HG02642 (cell line): Measurements from ENCODE around the gene FASTKD1.
"Not testable (repeated sequence)": the region's sequence is repeated elsewhere in the genome, so short reads cannot be mapped to it uniquely, and the experiment has no call there.

Experiments
- ATAC-seq: cut with Tn5 transposase; IDR thresholded peaks from one replicate; pipeline ENCODE4 v1.9.1; 2021; ENCODE audit warnings: mild to moderate bottlenecking; ENCODE audit not compliant: unreplicated experiment, poor library complexity

Gene FASTKD1

DNA sequence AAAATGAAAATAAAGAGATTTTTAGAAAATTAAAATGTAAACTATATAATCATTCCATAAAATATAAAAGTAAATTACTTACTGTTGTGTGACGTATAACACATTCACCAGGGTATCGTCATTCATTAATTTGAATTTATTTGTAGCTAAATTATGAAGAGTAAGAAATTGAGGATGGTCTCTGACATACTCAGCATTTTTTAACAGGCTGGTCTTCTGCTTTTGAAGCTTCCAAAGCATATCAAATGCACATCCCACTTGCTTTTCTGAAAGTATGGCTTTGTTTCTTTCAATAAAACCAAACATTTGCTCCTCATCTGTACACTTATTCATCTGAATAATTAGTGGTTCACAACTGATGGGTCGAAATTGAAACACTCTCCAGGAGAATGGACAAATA lies 2.1 kb downstream of the FASTKD1 start:
- no peak for ATAC-seq

- not testable (repeated sequence) for ATAC-seq
Measured at GRCh38 chr2:169570752-169571151, 2.9 kb downstream of the FASTKD1 start.

DNA sequence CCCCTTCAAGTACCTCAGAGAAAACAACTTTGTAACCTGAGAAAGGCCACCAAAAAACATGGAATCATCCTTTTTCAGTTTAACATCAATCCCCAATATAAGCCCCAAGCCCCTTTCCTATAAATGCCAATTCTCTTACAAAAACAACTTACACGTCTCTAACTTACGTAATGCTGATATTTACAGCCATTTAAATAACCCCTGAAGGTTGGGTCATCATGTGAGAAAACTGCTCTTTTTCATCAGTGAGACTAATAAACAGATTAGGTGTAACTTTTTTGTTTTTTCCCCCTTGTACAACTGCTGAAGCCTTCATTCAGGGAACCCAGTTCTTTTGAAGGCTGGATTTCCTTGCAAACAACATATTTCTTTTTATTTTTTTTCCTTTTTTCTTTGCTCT lies 3.7 kb downstream of the FASTKD1 start:
- no peak for ATAC-seq

GRCh38 chr2:169565686-169566085 lies 8.0 kb downstream of the FASTKD1 start:
- no peak for ATAC-seq

GRCh38 chr2:169562519-169562918 lies 11.1 kb downstream of the FASTKD1 start:
- no peak for ATAC-seq

- not testable (repeated sequence) for ATAC-seq
Measured at GRCh38 chr2:169562084-169562483, 11.6 kb downstream of the FASTKD1 start.

GRCh38 chr2:169561364-169561763 lies 12.3 kb downstream of the FASTKD1 start:
- no peak for ATAC-seq

GRCh38 chr2:169546756-169547155 lies 26.9 kb downstream of the FASTKD1 start:
- no peak for ATAC-seq

GRCh38 chr2:169542433-169542832 lies 31.2 kb downstream of the FASTKD1 start:
- ATAC-seq = no peak

DNA sequence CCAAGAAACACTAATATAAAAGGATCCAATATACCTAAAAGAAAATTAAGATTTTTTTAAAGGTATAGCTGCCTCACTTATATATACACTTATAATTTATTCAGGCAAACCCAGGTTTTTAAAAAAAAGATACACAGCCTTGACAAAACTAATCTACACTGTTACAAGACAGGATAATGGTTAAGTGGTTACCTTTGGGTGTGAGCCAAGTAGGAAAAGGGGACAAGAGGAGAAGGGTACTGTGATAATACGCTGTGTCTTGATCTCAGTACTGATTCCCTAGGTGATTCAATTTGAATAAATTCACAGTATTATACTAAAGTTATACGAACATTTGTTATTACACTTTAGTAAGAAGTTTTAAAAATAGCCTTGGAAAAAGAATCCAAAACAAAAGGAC lies 33.5 kb downstream of the FASTKD1 start:
- no peak for ATAC-seq

DNA sequence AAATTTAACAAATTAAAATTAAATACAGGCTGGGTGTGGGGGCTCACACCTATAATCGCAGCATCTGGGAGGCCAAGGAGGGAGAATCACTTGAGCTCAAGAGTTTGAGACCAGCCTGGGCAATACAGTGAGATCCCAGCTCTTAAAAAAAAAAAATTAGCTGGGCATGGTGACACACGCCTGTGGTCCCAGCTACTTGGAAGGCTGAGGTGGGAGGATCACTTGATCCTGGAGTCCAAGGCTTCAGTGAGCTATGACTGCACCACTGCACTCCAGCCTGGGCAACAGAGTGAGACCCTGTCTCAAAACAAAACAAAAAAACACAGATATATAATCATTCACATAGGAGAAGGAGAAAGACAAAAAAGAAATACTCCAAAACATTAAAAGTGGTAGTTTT lies 34.2 kb downstream of the FASTKD1 start:
- ATAC-seq = not testable (repeated sequence)

DNA sequence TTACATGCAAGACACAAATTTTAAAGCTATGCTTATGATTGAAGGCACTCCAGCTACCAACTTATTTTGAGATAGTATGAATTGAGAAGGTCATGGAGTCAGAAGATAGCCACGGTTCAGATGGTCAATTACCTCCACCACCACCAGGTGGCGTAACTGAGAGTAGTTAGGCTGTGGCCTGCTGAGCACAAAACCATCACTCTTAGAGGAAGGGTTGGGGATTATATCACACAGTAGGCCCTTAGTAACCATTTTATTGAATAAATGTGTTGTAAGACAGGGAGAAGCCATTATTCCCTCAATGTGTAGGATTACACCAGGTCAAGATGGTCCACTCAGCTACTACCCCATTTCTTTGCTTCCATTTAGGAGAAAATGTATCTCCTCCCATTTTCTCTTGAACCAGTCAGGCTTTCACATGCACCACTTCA lies 45.4 kb downstream of the FASTKD1 start:
- ATAC-seq = peak; percentile 91

- ATAC-seq = no peak
Measured at GRCh38 chr2:169526451-169526850, 47.2 kb downstream of the FASTKD1 start.

DNA sequence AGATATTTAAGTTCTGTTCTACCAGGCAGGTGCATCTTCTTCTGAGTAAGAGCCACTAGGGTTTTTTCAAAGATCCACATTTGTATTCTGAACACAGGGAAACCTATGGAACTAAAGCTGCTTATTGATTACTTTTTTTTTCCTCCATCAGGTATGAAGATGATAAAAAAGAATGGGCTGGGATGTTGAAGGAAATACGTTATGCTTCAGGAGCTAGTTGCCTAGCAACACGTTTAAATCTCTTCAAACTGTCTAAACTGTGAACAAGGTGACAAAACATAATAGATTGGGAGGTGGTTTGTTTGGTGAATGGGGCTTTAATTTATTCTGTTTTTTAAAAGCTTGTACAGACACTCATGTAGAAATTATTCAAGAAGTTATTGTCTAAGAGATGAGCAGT lies 48.2 kb downstream of the FASTKD1 start:
- ATAC-seq = no peak

DNA sequence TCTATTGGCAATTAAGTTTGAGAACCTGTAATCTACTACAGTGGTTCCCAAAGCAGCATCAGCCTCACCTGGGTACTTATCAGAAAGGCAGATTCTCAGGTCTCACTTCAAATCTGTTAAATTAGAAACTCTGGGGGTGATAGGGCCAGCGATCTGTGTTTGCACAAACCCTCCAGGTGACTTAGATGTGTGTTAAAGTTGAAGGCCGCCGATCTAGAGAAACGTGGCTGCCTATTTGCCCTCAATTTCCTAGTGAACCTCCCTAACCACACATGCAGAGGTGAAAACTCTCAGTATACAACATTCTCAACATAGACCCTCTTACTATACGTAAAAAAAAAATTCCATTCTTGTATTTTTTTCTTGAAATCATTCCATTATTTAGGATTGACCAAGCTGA lies 50.0 kb downstream of the FASTKD1 start:
- no peak for ATAC-seq

DNA sequence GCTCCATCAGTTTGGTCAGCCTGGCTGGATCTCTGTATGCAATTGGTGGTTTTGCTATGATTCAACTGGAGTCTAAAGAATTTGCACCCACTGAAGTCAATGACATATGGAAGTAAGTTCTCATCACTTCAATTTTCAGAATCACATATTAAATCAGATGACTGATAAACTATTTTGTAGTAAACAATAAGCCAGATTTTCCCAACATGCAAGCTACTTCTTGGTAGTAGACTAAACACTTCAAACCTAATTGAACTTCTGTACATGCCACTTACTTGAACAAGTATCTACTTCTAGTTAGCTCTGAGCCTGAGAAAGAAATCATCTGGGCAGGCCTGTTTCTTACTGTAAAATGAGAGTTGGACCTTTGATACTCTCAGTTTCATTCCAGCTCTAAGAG lies 52.8 kb downstream of the FASTKD1 start:
- no peak for ATAC-seq

- not testable (repeated sequence) for ATAC-seq
Measured at GRCh38 chr2:169516488-169516995, 57.1 kb downstream of the FASTKD1 start.

- not testable (repeated sequence) for ATAC-seq
Measured at GRCh38 chr2:169514758-169515157, 58.9 kb downstream of the FASTKD1 start.

DNA sequence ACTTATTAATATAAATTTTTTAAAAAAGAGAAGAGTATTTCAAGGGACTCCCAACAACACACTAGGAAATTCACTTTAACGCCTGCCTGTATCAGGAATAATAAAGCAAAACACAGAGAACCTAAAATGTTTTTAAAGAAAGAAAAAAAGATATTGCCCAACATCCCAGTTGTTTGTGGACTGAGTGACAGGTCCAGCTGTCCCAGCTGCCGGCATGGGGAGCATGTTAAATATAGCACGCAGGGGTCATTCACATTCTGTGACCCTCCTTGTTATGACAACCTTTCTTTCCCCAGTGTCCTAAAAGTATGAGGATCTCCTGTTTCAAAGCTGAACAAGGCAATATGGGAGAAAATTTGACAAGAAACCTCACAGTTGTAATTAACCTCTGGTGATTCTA lies 59.7 kb downstream of the FASTKD1 start:
- no peak for ATAC-seq

GRCh38 chr2:169513094-169513493 lies 60.6 kb downstream of the FASTKD1 start:
- no peak for ATAC-seq

- ATAC-seq = no peak
Measured at GRCh38 chr2:169512525-169512924, 61.1 kb downstream of the FASTKD1 start.

DNA sequence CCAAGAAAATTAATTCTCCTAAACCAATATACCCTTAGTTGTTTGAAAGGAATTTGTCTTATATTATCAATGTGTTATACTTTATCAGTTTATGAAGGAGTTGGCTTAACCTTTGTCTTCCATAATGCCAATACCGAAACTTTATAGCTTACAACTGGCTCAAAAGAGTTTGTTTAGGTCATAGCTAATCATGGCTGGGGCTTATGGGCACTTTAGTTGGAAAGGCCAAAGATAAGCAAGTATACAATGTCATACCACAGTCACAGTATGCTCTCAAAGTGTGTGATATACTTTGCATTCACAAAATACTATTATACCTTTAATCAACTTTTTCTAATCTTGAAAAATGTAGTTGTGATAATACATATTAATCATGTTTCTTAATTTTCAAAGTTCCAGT lies 61.8 kb downstream of the FASTKD1 start:
- ATAC-seq = no peak

GRCh38 chr2:169510496-169510895 lies 63.2 kb downstream of the FASTKD1 start:
- ATAC-seq = no peak
